Lung (tissue), 12 donors: ENCODE data around the gene CDH4. TPM values are rescaled to one million over a fixed set of nuclear protein-coding genes. Genes with fewer than 3 reads are reported as not detected.

Experiments used
- ATAC-seq: fragments of 200-7000 bp; cut with Tn5 transposase; one replicate; pipeline ENCODE4 v1.9.1; 2020; ENCODE audit warnings: moderate number of reproducible peaks; ENCODE audit not compliant: insufficient read depth, low FRiP score
- DNase-seq, 3 donors: peaks; one replicate each; pipeline ENCODE4 v3.0.0-alpha.2; 2013 to 2017
- H3K27ac ChIP-seq, 2 donors: one replicate each; pipeline ENCODE4 v1.5.1; 2013; ENCODE audit warnings: mild to moderate bottlenecking in 2 of 2, moderate library complexity in 2 of 2, control low read depth in 1 of 2, inconsistent platforms in 1 of 2, low read depth in 1 of 2, low read length in 1 of 2
- H3K27me3 ChIP-seq, 3 donors: one replicate each; pipeline ENCODE4 v1.5.1; 2013; ENCODE audit warnings: low read length in 2 of 3; ENCODE audit not compliant: control insufficient read depth in 3 of 3, insufficient read depth in 3 of 3
- H3K36me3 ChIP-seq, 4 donors: one replicate each; pipeline ENCODE4 v1.5.1; 2013; ENCODE audit warnings: low read length in 4 of 4, mild to moderate bottlenecking in 1 of 4, moderate library complexity in 1 of 4; ENCODE audit not compliant: control insufficient read depth in 4 of 4, insufficient read depth in 4 of 4
- H3K4me1 ChIP-seq, 5 donors: one replicate each; pipeline ENCODE4 v1.5.1; 2013; ENCODE audit warnings: low read length in 5 of 5, mild to moderate bottlenecking in 2 of 5, moderate library complexity in 1 of 5; ENCODE audit not compliant: control insufficient read depth in 5 of 5, insufficient read depth in 5 of 5
- H3K4me3 ChIP-seq: one replicate; pipeline ENCODE4 v1.5.1; 2013; ENCODE audit warnings: mild to moderate bottlenecking, control low read depth, moderate library complexity
- H3K9ac ChIP-seq, 2 donors: one replicate each; pipeline ENCODE4 v1.5.1; 2013; ENCODE audit warnings: low read length in 2 of 2, control low read depth in 1 of 2; ENCODE audit not compliant: insufficient read depth in 1 of 2
- H3K9me3 ChIP-seq, 4 donors: one replicate each; pipeline ENCODE4 v1.5.1; 2013; ENCODE audit warnings: low read length in 3 of 4, mild to moderate bottlenecking in 1 of 4, moderate library complexity in 1 of 4; ENCODE audit not compliant: control insufficient read depth in 4 of 4, insufficient read depth in 3 of 4
- CTCF ChIP-seq: IDR thresholded peaks from 2 replicates; pipeline ENCODE4 v1.5.1; 2012; ENCODE audit warnings: mild to moderate bottlenecking; ENCODE audit errors: control extremely low read depth, extremely low read depth
- WGBS, 2 donors: extraction: QIAGEN DNeasy Blood & Tissue Kit; methylation state at CpG; one replicate each; pipeline ENCODE4 v1.1.7; 2013; 5-methylcytosine and 5-hydroxymethylcytosine counted together
- polyA plus RNA-seq, 2 donors: library from polyadenylated mRNA; stranded (reverse); fragments of 200-250 nt; gene quantifications; one replicate each; pipeline ENCODE4 v1.2.1, GENCODE V29; 2013
- total RNA-seq, 2 donors: library from RNA; depleted of rRNA in 1 of 2; stranded (reverse); fragments of >200 nt in 1 of 2; gene quantifications; one replicate each; pipeline ENCODE4 v1.2.1, GENCODE V29; 2014 to 2021
- donor health status: control.
- donor health status: control.
- donor health status: Bipolar disorder and iron deficiency.
- donor health status: healthy.
- donor health status: DM: yes; HTN: yes; CAD: no.

CDH4 gene
- total and polyA plus RNA-seq, 4 donors, result 0.10 to 2.1 (median 0.34) TPM

GRCh38 chr20:61417221-61417941, 165.3 kb downstream of the CDH4 start:
- H3K9me3 ChIP-seq, result peaks cover 0 to 32% (median 3%) of the 10 kb centered on the region in 4 donors
- ATAC-seq (no peak), DNase-seq (no peak)
- TF ChIP-seq CTCF, result no peak
- H3K4me1 ChIP-seq, result no peaks in the 10 kb centered on the region
- H3K9ac ChIP-seq, result no peak overlapping the region
- H3K27ac ChIP-seq, result no peak overlapping the region
- H3K4me3 ChIP-seq, result no peak overlapping the region
- WGBS, 2 donors, result 74 to 81% methylated on average over 16 of the region's 16 CpGs
- H3K27me3 ChIP-seq, result no peaks in the 10 kb centered on the region
- H3K36me3 ChIP-seq, result no peaks in the 10 kb centered on the region

GRCh38 chr20:61419010-61419409, 166.9 kb downstream of the CDH4 start:
- no peaks in the 10 kb centered on the region for H3K4me1 ChIP-seq
- WGBS, 2 donors, result 75 to 87% methylated on average over 14 of the region's 14 CpGs
- H3K9ac ChIP-seq, result no peak overlapping the region

GRCh38 chr20:61419501-61419900, 167.4 kb downstream of the CDH4 start:
- no peak for ATAC-seq
- no peak for TF ChIP-seq CTCF
- Histone ChIP-seq H3K27me3 (no peaks in the 10 kb centered on the region), H3K4me3 (no peak overlapping the region), H3K4me1 (no peaks in the 10 kb centered on the region), H3K27ac (no peak overlapping the region), H3K36me3 (no peaks in the 10 kb centered on the region), H3K9me3 (peaks cover 0 to 21% (median 0%) of the 10 kb centered on the region in 4 donors), H3K9ac (no peak overlapping the region)
- DNase-seq, result no peak
- 70 to 76% methylated on average over 6 of the region's 6 CpGs for WGBS, 2 donors

More at GRCh38 chr20:61419010-61419409, 166.9 kb downstream of the CDH4 start:
- Histone ChIP-seq H3K27me3 (no peaks in the 10 kb centered on the region), H3K27ac (no peak overlapping the region), H3K9me3 (peaks cover 0 to 24% (median under 1%) of the 10 kb centered on the region in 4 donors), H3K36me3 (no peaks in the 10 kb centered on the region), H3K4me3 (no peak overlapping the region)
- DNase-seq, result no peak
- no peak for TF ChIP-seq CTCF
- no peak for ATAC-seq
